OCI-LY1 (cell line): ENCODE results near the gene RSF1.

Experiments used
- EZH2 ChIP-seq: fragments of 200-600 bp; sonication (generic), shearing (Covaris generic); IDR thresholded peaks from 2 replicates; pipeline ENCODE4 v1.8.0; 2017; ENCODE audit warnings: borderline replicate concordance, mixed run types, mild to moderate bottlenecking, antibody characterized with exemption, low read length, moderate library complexity, mixed read lengths
- TF ChIP-seq, protein P1 (sequence below): fragments of 200-600 bp; sonication (generic), shearing (Covaris generic); IDR thresholded peaks from 2 replicates; pipeline ENCODE4 v1.5.1; 2017; ENCODE audit warnings: mild to moderate bottlenecking, antibody characterized with exemption, low read length, moderate library complexity, mixed read lengths

DNA sequence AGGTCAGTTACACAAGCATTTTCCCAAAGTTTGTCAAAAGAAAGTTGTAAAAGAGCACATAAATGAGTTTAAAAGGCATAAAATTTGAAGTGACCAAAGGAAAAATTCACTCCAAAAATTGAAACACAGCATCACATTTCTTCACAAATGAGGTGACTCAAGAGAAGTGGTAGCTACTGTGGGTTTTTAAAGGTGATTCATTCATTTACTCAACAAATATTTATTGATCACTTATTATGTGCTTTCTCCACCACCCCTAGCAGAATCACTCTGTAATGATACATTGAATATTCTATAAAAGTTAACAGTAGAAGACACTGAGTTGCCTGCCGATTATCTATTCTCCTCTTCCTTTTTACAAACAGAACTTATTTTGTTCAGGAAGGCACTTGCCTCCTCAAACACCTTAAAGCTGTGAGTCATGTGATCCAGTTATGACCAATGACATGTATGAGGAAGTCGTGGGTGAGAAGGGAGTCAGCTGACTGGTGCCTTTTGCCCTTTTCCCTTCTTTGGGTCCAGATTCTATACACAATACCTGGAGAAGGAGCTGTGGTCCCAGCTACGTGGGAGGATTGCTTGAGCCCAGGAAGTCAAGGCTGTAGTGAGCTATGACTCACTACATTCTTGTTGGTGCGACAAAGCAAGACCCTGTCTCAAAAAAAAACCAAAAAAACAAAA is 115.2 kb downstream of the RSF1 start:
- TF ChIP-seq, protein P1, sequence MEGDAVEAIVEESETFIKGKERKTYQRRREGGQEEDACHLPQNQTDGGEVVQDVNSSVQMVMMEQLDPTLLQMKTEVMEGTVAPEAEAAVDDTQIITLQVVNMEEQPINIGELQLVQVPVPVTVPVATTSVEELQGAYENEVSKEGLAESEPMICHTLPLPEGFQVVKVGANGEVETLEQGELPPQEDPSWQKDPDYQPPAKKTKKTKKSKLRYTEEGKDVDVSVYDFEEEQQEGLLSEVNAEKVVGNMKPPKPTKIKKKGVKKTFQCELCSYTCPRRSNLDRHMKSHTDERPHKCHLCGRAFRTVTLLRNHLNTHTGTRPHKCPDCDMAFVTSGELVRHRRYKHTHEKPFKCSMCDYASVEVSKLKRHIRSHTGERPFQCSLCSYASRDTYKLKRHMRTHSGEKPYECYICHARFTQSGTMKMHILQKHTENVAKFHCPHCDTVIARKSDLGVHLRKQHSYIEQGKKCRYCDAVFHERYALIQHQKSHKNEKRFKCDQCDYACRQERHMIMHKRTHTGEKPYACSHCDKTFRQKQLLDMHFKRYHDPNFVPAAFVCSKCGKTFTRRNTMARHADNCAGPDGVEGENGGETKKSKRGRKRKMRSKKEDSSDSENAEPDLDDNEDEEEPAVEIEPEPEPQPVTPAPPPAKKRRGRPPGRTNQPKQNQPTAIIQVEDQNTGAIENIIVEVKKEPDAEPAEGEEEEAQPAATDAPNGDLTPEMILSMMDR = no peak
- TF ChIP-seq EZH2 = no peak
